Keratinocyte (primary cell): ENCODE results near the gene SH2D6.

ENCODE experiments used
- CTCF ChIP-seq, 3 experiments: IDR thresholded peaks in 1 of 3; conservative IDR thresholded peaks in 1 of 3; optimal IDR thresholded peaks in 1 of 3; 2 replicates in 2 of 3; 3 replicates in 1 of 3; pipeline versions ENCODE3 to v1.5.1; 2011; ENCODE audit warnings: low read length in 3 of 3, mild to moderate bottlenecking in 3 of 3, moderate library complexity in 2 of 3, control low read depth in 1 of 3, inconsistent platforms in 1 of 3; ENCODE audit not compliant: insufficient read depth in 2 of 3; ENCODE audit errors: extremely low read depth in 1 of 3
- EZH2 ChIP-seq: IDR thresholded peaks from one replicate; pipeline ENCODE4 v1.6.1; 2012; ENCODE audit warnings: inconsistent platforms, mild to moderate bottlenecking, low read length, moderate library complexity

- TF ChIP-seq CTCF (optimal IDR thresholded peaks at IDR 0.05 in 1 of 3, IDR thresholded peaks at IDR 0.05 in 1 of 3, conservative IDR thresholded peaks at IDR 0.05 in 1 of 3; ENCODE audit: extremely low read depth in 1 of 3, insufficient read depth in 2 of 3, low read length in 3 of 3): no peak
- no peak for TF ChIP-seq EZH2
These were observed 20.6 kb upstream of the SH2D6 start for GRCh38 chr2:85397925-85398331.
